Subcutaneous adipose tissue (tissue), 4 donors: ENCODE results near the gene UGT1A9. TPM values are rescaled to one million over a fixed set of nuclear protein-coding genes. Genes with fewer than 3 reads are reported as not detected.

ENCODE experiments used
- CTCF ChIP-seq: fragments of 450-650 bp; IDR thresholded peaks from one replicate; pipeline ENCODE4 v1.5.1; 2016; ENCODE audit warnings: low read depth, mild to moderate bottlenecking, control low read depth, antibody characterized with exemption, moderate library complexity
- total RNA-seq, 4 donors: library from RNA; depleted of rRNA; stranded (reverse); fragments of >200 nt; gene quantifications; one replicate each; pipeline ENCODE4 v1.1.0, GENCODE V29; 2016

The UGT1A9 gene
- total RNA-seq, 4 donors from 2014 or later, result not detected

DNA sequence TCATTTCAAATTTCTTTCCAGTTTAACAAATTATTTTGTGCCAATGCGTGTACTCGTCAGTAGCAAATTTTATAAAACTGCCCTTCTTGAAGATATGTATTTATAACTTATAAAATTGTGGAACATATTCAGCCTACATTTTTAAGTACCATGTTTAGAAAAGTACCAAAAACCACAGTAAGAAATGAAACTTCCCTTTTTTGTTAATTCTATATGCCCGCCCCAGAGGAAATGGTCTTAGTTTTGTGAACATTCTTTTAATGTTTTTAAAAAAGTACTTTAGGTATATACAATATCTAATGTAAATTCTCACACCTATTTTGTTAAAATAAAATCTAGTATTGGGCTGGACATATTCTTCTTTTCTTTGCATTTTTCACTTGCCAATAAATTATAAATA lies 1.2 kb downstream of the UGT1A9 start:
- TF ChIP-seq CTCF, result no peak

DNA sequence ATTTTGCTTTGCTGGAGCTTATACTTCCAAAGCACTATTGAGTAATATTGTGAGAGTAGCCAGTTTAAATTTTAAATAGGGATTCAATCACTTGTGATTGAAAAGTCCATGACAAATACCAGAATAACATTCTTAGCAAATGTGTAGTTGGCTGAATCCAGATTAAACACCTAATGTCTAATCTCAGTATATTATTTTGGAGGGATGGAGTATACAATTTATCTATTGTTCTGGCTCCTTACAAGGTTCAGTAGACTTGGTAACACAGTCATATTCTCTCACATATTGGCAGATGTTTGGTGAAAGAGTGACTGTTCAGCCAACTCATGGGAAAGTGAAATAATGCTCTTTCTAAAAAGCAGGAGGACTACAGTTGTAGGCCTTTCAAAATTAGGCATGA lies 2.2 kb downstream of the UGT1A9 start:
- no peak for TF ChIP-seq CTCF

DNA sequence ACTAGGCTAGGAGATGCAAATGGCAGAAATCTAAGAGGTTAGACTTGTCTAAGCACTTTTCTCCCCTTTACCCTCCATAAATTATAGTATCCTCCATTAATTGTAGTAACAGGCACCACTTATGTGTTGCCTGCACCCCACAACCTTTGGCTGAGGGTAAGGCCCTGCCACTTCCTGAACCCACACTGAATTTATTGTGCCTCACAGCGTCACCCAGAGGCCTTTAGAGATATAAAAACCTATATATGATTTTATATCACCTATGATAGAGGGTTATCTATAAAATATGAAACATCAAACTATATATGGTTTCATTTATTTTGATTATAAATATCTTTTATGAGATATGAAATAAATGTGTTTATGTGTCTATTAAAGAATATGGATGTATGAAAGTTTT lies 2.6 kb downstream of the UGT1A9 start:
- TF ChIP-seq CTCF, result no peak

DNA sequence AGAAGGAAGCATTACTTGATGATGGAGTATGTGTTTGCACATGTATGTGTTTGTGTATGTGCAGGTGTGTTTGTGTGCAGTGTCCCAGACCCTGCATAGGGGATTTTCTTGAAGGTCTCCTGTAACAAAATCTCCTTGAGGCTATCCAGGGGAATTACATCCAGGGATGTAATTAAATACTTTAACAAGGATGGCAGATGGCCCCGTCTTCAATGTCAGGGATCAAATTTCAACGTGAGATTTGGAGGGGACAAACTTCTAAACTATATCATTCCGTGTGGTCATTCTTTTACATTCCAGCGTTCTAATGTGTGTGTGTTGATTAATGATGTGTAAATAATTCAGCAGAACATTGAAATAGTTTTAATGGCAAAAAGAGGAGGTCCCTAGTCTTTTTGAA lies 3.3 kb downstream of the UGT1A9 start:
- TF ChIP-seq CTCF, result no peak

DNA sequence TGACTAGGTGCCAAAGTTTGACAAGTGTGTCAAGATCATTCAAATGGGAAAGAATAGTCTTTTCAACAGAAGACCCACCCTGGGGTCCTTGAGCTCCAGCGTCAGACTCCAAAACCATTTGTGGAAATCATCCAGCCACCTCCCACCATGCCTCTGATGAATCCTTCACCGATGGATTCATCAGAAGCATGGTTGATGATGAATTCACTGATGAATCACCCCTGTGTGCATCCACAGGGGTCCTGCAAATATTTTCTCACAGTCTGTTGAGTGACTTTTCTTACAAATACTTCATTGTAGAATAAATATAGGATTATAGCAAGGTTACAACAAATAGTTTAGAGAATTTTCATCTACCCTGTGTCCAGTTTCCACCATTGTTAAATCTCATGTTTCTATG lies 4.3 kb downstream of the UGT1A9 start:
- no peak for TF ChIP-seq CTCF

DNA sequence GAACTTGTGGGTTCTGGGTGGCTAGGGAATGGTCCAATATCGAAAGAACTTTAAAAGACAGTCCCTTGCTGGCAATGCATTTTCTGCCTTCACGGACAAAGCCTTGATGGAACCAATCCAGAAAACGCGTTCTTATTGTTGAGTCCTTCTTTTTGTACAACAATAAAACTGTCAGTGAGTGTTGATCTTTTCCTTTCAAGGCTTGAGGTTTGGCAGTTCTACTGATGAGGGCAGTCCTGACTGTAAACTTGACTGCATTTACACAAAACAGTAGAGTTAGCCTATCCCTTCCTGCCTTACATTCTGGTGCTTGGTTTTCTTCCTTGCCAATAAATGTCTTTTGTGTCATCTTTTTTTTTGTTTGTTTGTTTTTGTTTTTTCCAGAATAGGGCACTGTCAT lies 7.5 kb downstream of the UGT1A9 start:
- no peak for TF ChIP-seq CTCF

DNA sequence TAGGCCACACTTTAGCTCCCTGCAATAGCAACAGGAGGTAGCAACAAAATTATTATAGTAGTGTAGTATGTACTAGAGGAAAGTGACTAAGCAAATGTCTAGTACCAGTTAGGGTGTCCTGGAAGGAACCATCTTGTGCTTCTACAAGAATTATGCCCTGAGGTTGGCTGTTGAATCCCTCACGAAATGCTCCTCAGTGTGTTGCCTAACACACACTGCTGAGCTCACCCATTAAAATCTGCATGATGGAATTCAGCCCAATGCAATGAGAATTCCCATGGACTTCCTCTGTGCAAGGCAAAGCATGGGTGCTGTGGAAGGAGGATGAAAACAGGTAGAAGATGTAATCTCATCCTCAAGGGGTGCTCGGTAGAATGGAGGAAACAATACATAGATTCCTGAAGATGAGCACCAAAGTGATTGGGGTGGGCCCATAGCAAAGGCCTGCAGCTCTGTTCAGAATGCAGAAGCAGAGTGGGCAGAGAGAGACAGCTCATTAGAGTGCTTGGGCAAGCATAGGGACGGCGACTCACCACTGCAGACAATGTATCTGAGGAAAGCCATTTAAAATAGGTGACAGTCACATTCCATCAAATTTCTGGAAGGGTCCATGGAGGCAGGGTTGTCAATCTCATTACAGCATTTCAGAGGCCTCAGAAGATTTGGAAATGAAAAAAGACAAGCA lies 8.8 kb downstream of the UGT1A9 start:
- no peak for TF ChIP-seq CTCF
